DND-41 (cell line): Measurements from ENCODE around the gene SFXN5.

Source experiments
- ATAC-seq: fragments of 200-7000 bp; cut with Tn5 transposase; 3 replicates; pipeline ENCODE4 v1.9.1; 2021; ENCODE audit warnings: low read depth; ENCODE audit not compliant: insufficient read depth
- DNase-seq: peaks from one replicate; pipeline ENCODE4 v3.0.0-alpha.2; 2020
- H2AFZ ChIP-seq: 2 replicates; pipeline ENCODE4 v1.6.0; 2012; ENCODE audit warnings: low read depth, low read length
- H3K27ac ChIP-seq: 2 replicates; pipeline ENCODE4 v1.5.1; 2012; ENCODE audit warnings: low read length, inconsistent platforms
- H3K27me3 ChIP-seq: fragments of 200-600 bp; sonication (generic); 2 replicates; pipeline ENCODE4 v1.6.0; 2012; ENCODE audit warnings: low read length, mild to moderate bottlenecking, inconsistent platforms; ENCODE audit not compliant: insufficient read depth, poor library complexity
- H3K36me3 ChIP-seq: 2 replicates; pipeline ENCODE4 v1.5.1; 2012; ENCODE audit warnings: low read length, inconsistent platforms; ENCODE audit not compliant: insufficient read depth
- H3K4me1 ChIP-seq: 2 replicates; pipeline ENCODE4 v1.5.1; 2012; ENCODE audit warnings: mild to moderate bottlenecking, low read length; ENCODE audit not compliant: insufficient read depth
- H3K4me2 ChIP-seq: 2 replicates; pipeline ENCODE4 v1.6.0; 2012; ENCODE audit warnings: mild to moderate bottlenecking, moderate library complexity, low read length, inconsistent platforms; ENCODE audit not compliant: insufficient read depth
- H3K4me3 ChIP-seq, 2 experiments: fragments of 200-600 bp in 1 of 2; shearing (Covaris generic) in 1 of 2; 2 replicates each; pipeline ENCODE4 v1.5.1; 2012 to 2016; ENCODE audit warnings: inconsistent platforms in 2 of 2, low read length in 2 of 2, mild to moderate bottlenecking in 2 of 2, low read depth in 1 of 2, moderate library complexity in 1 of 2
- H3K79me2 ChIP-seq: 2 replicates; pipeline ENCODE4 v1.6.0; 2012; ENCODE audit warnings: low read length, inconsistent platforms; ENCODE audit not compliant: insufficient read depth
- H3K9ac ChIP-seq: 2 replicates; pipeline ENCODE4 v1.6.0; 2012; ENCODE audit warnings: low read depth, mild to moderate bottlenecking, inconsistent platforms, low read length, moderate library complexity
- H3K9me3 ChIP-seq: 2 replicates; pipeline ENCODE4 v1.5.1; 2012; ENCODE audit warnings: low read length, moderate library complexity, mild to moderate bottlenecking, inconsistent platforms; ENCODE audit not compliant: insufficient read depth, severe bottlenecking
- H4K20me1 ChIP-seq: 2 replicates; pipeline ENCODE4 v1.6.0; 2012; ENCODE audit warnings: low read length; ENCODE audit not compliant: insufficient read depth
- EZH2 ChIP-seq: IDR thresholded peaks from 3 replicates; pipeline ENCODE4 v1.6.1; 2012; ENCODE audit warnings: borderline replicate concordance, low read depth, mild to moderate bottlenecking, moderate library complexity, low read length, inconsistent platforms; ENCODE audit not compliant: severe bottlenecking
- TF ChIP-seq, protein P1 (sequence below): IDR thresholded peaks from 2 replicates; pipeline ENCODE4 v1.5.1; 2012; ENCODE audit warnings: borderline replicate concordance, low read length, moderate library complexity, mild to moderate bottlenecking; ENCODE audit not compliant: poor library complexity, severe bottlenecking; ENCODE audit errors: extremely low read depth

SFXN5 gene

DNA sequence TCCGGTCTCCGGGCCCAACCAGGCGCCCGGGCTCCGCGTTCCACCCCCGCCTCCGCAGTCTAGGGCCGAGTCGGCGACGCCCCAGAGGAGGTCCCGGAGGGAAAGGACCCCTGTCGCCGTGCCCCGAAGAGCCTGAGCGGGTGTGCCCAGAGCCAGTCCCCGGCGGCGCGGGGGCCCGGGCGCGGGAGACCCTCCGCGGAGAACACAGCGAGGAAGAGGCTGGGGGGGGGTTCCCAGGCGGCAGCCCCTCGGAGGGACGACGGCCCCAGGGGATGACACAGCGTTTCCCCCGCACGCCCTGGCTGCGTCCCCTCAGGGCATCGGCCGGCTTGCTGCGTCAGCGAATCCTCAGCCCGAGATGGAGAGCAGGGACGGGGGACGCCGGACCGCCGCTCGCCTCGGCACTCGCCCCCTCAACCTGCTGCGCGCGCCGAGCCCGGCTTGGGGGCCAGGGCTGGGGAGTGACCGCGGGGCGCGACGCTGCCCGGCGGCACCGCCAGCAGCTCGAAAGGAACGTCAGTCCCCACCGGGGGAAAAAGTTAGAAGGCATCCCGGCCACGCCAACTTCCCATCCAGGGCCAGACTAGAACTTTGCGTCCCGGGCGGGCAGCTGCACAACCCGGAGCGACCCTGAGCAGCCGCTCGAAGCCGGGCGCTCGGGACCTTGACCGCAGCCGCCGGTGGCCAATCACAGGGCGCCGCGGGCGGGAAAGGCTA is 711 bp downstream of the SFXN5 start:
- Histone ChIP-seq H3K4me1 (peaks cover 32% of the 10 kb centered on the region), H3K4me2 (peak overlapping the region; percentile 80), H3K4me3 (peak overlapping the region; percentile 53 to 61), H3K9me3 (no peaks in the 10 kb centered on the region), H3K36me3 (no peaks in the 10 kb centered on the region; the same call in 1 of the 2 replicates), H3K27me3 (no peaks in the 10 kb centered on the region), H3K79me2 (peaks cover 36% of the 10 kb centered on the region), H3K9ac (peak overlapping the region; percentile 70), H3K27ac (peak overlapping the region; percentile 79), H2AFZ (peak overlapping the region; percentile 88), H4K20me1 (no peaks in the 10 kb centered on the region)
- TF ChIP-seq, protein P1, sequence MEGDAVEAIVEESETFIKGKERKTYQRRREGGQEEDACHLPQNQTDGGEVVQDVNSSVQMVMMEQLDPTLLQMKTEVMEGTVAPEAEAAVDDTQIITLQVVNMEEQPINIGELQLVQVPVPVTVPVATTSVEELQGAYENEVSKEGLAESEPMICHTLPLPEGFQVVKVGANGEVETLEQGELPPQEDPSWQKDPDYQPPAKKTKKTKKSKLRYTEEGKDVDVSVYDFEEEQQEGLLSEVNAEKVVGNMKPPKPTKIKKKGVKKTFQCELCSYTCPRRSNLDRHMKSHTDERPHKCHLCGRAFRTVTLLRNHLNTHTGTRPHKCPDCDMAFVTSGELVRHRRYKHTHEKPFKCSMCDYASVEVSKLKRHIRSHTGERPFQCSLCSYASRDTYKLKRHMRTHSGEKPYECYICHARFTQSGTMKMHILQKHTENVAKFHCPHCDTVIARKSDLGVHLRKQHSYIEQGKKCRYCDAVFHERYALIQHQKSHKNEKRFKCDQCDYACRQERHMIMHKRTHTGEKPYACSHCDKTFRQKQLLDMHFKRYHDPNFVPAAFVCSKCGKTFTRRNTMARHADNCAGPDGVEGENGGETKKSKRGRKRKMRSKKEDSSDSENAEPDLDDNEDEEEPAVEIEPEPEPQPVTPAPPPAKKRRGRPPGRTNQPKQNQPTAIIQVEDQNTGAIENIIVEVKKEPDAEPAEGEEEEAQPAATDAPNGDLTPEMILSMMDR, result no peak
- TF ChIP-seq EZH2, result no peak
- DNase-seq (peak; percentile 62), ATAC-seq (peak; percentile 55)

GRCh38 chr2:73069855-73070642 is 1.5 kb downstream of the SFXN5 start:
- Histone ChIP-seq H3K36me3 (no peaks in the 10 kb centered on the region; the same call in 1 of the 2 replicates), H3K27me3 (no peaks in the 10 kb centered on the region), H3K4me3 (peak overlapping the region; percentile 53 to 61), H3K4me1 (peaks cover 32% of the 10 kb centered on the region), H3K9me3 (no peaks in the 10 kb centered on the region), H3K9ac (peak overlapping the region; percentile 70), H4K20me1 (no peaks in the 10 kb centered on the region), H2AFZ (peak overlapping the region; percentile 88), H3K27ac (peak overlapping the region; percentile 41; the same call in 1 of the 2 replicates), H3K79me2 (peaks cover 39% of the 10 kb centered on the region), H3K4me2 (peak overlapping the region; percentile 80)
- DNase-seq, result peak; percentile 8
- TF ChIP-seq, protein P1, result no peak
- TF ChIP-seq EZH2, result no peak
- ATAC-seq, result no peak

GRCh38 chr2:73069041-73069854 is 2.3 kb downstream of the SFXN5 start:
- DNase-seq (no peak), ATAC-seq (no peak)
- H3K27ac ChIP-seq, result no peak overlapping the region
- H4K20me1 ChIP-seq, result no peaks in the 10 kb centered on the region
- peaks cover 39% of the 10 kb centered on the region for H3K79me2 ChIP-seq
- no peak overlapping the region for H2AFZ ChIP-seq
- H3K9ac ChIP-seq, result peak overlapping the region; percentile 70; the same call in 1 of the 2 replicates
- no peaks in the 10 kb centered on the region; the same call in 1 of the 2 replicates for H3K36me3 ChIP-seq
- H3K4me1 ChIP-seq, result peaks cover 32% of the 10 kb centered on the region
- H3K9me3 ChIP-seq, result no peaks in the 10 kb centered on the region
- peak overlapping the region; percentile 80 for H3K4me2 ChIP-seq
- TF ChIP-seq, protein P1, result no peak
- TF ChIP-seq EZH2, result no peak
- no peaks in the 10 kb centered on the region for H3K27me3 ChIP-seq
- H3K4me3 ChIP-seq, result peak overlapping the region in 1 of 2 experiments; percentile 61; a peak in 2 of 4 replicates
